ENCODE measurements around the gene KLHL21.
"Not testable (repeated sequence)": the region's sequence is repeated elsewhere in the genome, so short reads cannot be mapped to it uniquely, and the experiment has no call there.

The KLHL21 gene

GRCh38 chr1:6581561-6582305, 20.9 kb downstream of the KLHL21 start:
- no peak for DNase-seq

- DNase-seq, result no peak
Measured at GRCh38 chr1:6580593-6581409, 21.9 kb downstream of the KLHL21 start.

GRCh38 chr1:6580119-6580592, 22.5 kb downstream of the KLHL21 start:
- no peak for DNase-seq

GRCh38 chr1:6579374-6580118, 23.1 kb downstream of the KLHL21 start, which contains the start of gene ZBTB48:
Gene ZBTB48, plus strand, starts transcription at chr1:6579994. Its CDS starts 616 bp downstream, at chr1:6580610.
- DNase-seq, result peak; percentile 79

GRCh38 chr1:6578624-6579373, 23.9 kb downstream of the KLHL21 start:
- DNase-seq, result no peak

- DNase-seq, result no peak
Measured at GRCh38 chr1:6577831-6578525, 24.7 kb downstream of the KLHL21 start.

GRCh38 chr1:6574818-6575217, 27.9 kb downstream of the KLHL21 start:
- DNase-seq, result no peak

- no peak for DNase-seq
Measured at GRCh38 chr1:6574025-6574620, 28.5 kb downstream of the KLHL21 start.

GRCh38 chr1:6572653-6573383, 29.9 kb downstream of the KLHL21 start:
- DNase-seq, result no peak

GRCh38 chr1:6570987-6571386, 31.7 kb downstream of the KLHL21 start:
- DNase-seq, result no peak

- no peak for DNase-seq
Measured at GRCh38 chr1:6570100-6570499, 32.6 kb downstream of the KLHL21 start.

- no peak for DNase-seq
Measured at GRCh38 chr1:6569033-6569432, 33.6 kb downstream of the KLHL21 start.

GRCh38 chr1:6560267-6560666, 42.4 kb downstream of the KLHL21 start:
- no peak for DNase-seq

- DNase-seq, result not testable (repeated sequence)
Measured at GRCh38 chr1:6559161-6559560, 43.5 kb downstream of the KLHL21 start.

- no peak for DNase-seq
Measured at GRCh38 chr1:6557597-6557996, 45.1 kb downstream of the KLHL21 start.

GRCh38 chr1:6554907-6555778, 47.5 kb downstream of the KLHL21 start, which contains the start of gene TAS1R1:
Gene TAS1R1, plus strand, starts transcription at chr1:6555307. Its CDS starts 67 bp downstream, at chr1:6555374.
- DNase-seq, result no peak

- no peak for DNase-seq
Measured at GRCh38 chr1:6554031-6554906, 48.4 kb downstream of the KLHL21 start, which contains the start of gene NOL9. Gene NOL9, minus strand, starts transcription at chr1:6554513. Its CDS starts 11 bp downstream, at chr1:6554502.

- no peak for DNase-seq
Measured at GRCh38 chr1:6547301-6547700, 55.4 kb downstream of the KLHL21 start.

Measured in NCI-H187 treated with DMSO at 0.1 percent for 48 hours (cell line).